GM21723 (cell line): ENCODE results near the gene RAD50.

Experiments
- ATAC-seq: cut with Tn5 transposase; IDR thresholded peaks from one replicate; pipeline ENCODE4 v1.9.1; 2021; ENCODE audit warnings: mild to moderate bottlenecking, moderate library complexity; ENCODE audit not compliant: unreplicated experiment

Gene RAD50

DNA sequence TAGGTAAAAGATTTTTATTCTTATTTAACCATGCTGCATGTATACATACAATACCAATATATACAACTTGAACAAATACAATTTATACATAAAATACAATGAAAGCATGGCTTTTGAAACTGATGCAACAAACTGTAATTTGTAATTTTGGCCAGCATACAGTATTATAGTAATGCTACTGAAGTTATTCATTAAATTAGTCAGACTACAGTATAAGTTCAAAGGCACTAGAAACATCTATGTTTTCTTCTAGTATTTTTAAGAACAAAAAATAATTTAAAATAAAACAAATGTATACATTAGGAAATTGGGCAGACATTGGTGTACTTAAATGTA is 135.8 kb downstream of the RAD50 start:
- no peak for ATAC-seq
